H1 (cell line): Measurements from ENCODE around the gene TRIM50. TPM values are rescaled to one million over a fixed set of nuclear protein-coding genes. Genes with fewer than 3 reads are reported as not detected.

ENCODE experiments used
- CTCF ChIA-PET: fragments of 300-600 bp; sonication (Branson Sonifier 250); formaldehyde crosslinking; loops from one replicate; lab custom pipeline; 2021; ENCODE audit not compliant: partially characterized antibody; lab: Charles Lee
- POLR2A ChIA-PET: fragments of 300-600 bp; sonication (Branson Sonifier 250); formaldehyde crosslinking; loops from one replicate; lab custom pipeline; 2021; ENCODE audit warnings: inconsistent platforms; ENCODE audit not compliant: partially characterized antibody; lab: Charles Lee
- DNase-seq, 2 experiments: peaks; one replicate each; pipeline versions ENCODE4 v3.0.0 to v3.0.0-alpha.2; 2010 to 2022; ENCODE audit warnings: low spot score in 2 of 2, low read depth in 1 of 2, mixed read lengths in 1 of 2
- FAIRE-seq: peaks from 2 replicates; lab custom pipeline; 2011; peaks lifted over from hg19 to GRCh38; lab: Jason Lieb, UNC
- H2AFZ ChIP-seq: 2 replicates; pipeline ENCODE4 v1.8.1; 2012; ENCODE audit warnings: low read length, inconsistent platforms
- H2AK5ac ChIP-seq: 2 replicates; pipeline ENCODE4 v1.6.1; 2013; ENCODE audit warnings: low read depth, low read length
- H2BK120ac ChIP-seq: replicated peaks from 2 replicates; pipeline ENCODE3; 2013; ENCODE audit warnings: low read depth, low read length, inconsistent platforms
- H2BK12ac ChIP-seq: 2 replicates; pipeline ENCODE4 v1.6.1; 2013; ENCODE audit warnings: low read depth, low read length
- H2BK15ac ChIP-seq: 2 replicates; pipeline ENCODE4 v1.6.1; 2013; ENCODE audit warnings: low read length
- H2BK20ac ChIP-seq: 2 replicates; pipeline ENCODE4 v1.6.1; 2013; ENCODE audit warnings: low read length
- H2BK5ac ChIP-seq: 2 replicates; pipeline ENCODE4 v1.6.1; 2013; ENCODE audit warnings: low read depth, low read length
- H3K14ac ChIP-seq: 2 replicates; pipeline ENCODE4 v1.6.1; 2013; ENCODE audit warnings: inconsistent platforms; ENCODE audit not compliant: insufficient read length
- H3K18ac ChIP-seq: 2 replicates; pipeline ENCODE4 v1.6.1; 2013; ENCODE audit warnings: low read length; ENCODE audit errors: extremely low read depth
- H3K23ac ChIP-seq: 2 replicates; pipeline ENCODE4 v1.6.1; 2013; ENCODE audit warnings: inconsistent platforms; ENCODE audit not compliant: insufficient read length
- H3K23me2 ChIP-seq: 2 replicates; pipeline ENCODE4 v1.6.1; 2013; ENCODE audit warnings: low read depth, low read length
- H3K27ac ChIP-seq: 2 replicates; pipeline ENCODE4 v1.6.1; 2011; ENCODE audit warnings: low read depth, low read length, inconsistent platforms
- H3K27me3 ChIP-seq, 4 experiments: replicated peaks in 1 of 4; 1 replicate in 1 of 4; 2 replicates in 3 of 4; pipeline versions ENCODE4 v1.6.1 to v1.8.1; 2011 to 2013; ENCODE audit warnings: low read length in 3 of 4, mild to moderate bottlenecking in 3 of 4, inconsistent platforms in 2 of 4, mixed read lengths in 2 of 4, moderate library complexity in 1 of 4; ENCODE audit not compliant: control insufficient read depth in 3 of 4, insufficient read depth in 3 of 4; ENCODE audit errors: extremely low read depth in 1 of 4
- H3K36me3 ChIP-seq, 4 experiments: 2 replicates each; pipeline versions ENCODE4 v1.6.1 to v1.8.1; 2011 to 2013; ENCODE audit warnings: mild to moderate bottlenecking in 4 of 4, low read length in 3 of 4, moderate library complexity in 2 of 4, control low read depth in 1 of 4, inconsistent platforms in 1 of 4; ENCODE audit not compliant: insufficient read depth in 4 of 4, control insufficient read depth in 2 of 4
- H3K4ac ChIP-seq: replicated peaks from 2 replicates; pipeline ENCODE3; 2013; ENCODE audit warnings: low read length, low read depth, mixed read lengths, inconsistent platforms; ENCODE audit not compliant: insufficient read length
- H3K4me1 ChIP-seq, 4 experiments: replicated peaks in 1 of 4; 1 replicate in 1 of 4; 2 replicates in 3 of 4; pipeline versions ENCODE4 v1.6.1 to v1.8.1; 2011 to 2013; ENCODE audit warnings: low read length in 3 of 4, inconsistent platforms in 2 of 4, mixed read lengths in 1 of 4; ENCODE audit not compliant: insufficient read depth in 4 of 4, control insufficient read depth in 3 of 4
- H3K4me2 ChIP-seq, 2 experiments: 2 replicates each; pipeline versions ENCODE4 v1.6.1 to v1.8.1; 2011 to 2013; ENCODE audit warnings: low read depth in 2 of 2, low read length in 2 of 2, control low read depth in 1 of 2, inconsistent platforms in 1 of 2, mild to moderate bottlenecking in 1 of 2; ENCODE audit not compliant: insufficient read depth in 1 of 2
- H3K4me3 ChIP-seq, 4 experiments: fragments of 200-600, 300-600 bp in 1 of 4; sonication (generic), shearing (Covaris generic), sonication (Bioruptor Twin) in 1 of 4; 2 replicates each; pipeline versions ENCODE4 v1.5.1 to v1.8.1; 2011 to 2016; ENCODE audit warnings: low read length in 4 of 4, low read depth in 3 of 4, control low read depth in 2 of 4, inconsistent platforms in 2 of 4, mild to moderate bottlenecking in 2 of 4, mixed read lengths in 1 of 4, moderate library complexity in 1 of 4; ENCODE audit not compliant: insufficient read depth in 2 of 4; ENCODE audit errors: extremely low read depth in 1 of 4
- H3K56ac ChIP-seq: replicated peaks from 2 replicates; pipeline ENCODE3; 2013; ENCODE audit warnings: low read depth, mild to moderate bottlenecking, mixed read lengths, low read length, inconsistent platforms; ENCODE audit not compliant: insufficient read length
- H3K79me1 ChIP-seq: 2 replicates; pipeline ENCODE4 v1.6.1; 2013; ENCODE audit warnings: low read depth, low read length, control low read depth
- H3K79me2 ChIP-seq, 2 experiments: 2 replicates each; pipeline versions ENCODE4 v1.6.1 to v1.8.1; 2012 to 2013; ENCODE audit warnings: low read length in 2 of 2, mild to moderate bottlenecking in 2 of 2, inconsistent platforms in 1 of 2; ENCODE audit not compliant: insufficient read depth in 2 of 2, control insufficient read depth in 1 of 2
- H3K9ac ChIP-seq, 4 experiments: replicated peaks in 1 of 4; 1 replicate in 1 of 4; 2 replicates in 3 of 4; pipeline versions ENCODE4 v1.6.1 to v1.8.1; 2011 to 2013; ENCODE audit warnings: low read depth in 3 of 4, low read length in 3 of 4, control low read depth in 2 of 4, mild to moderate bottlenecking in 2 of 4, moderate library complexity in 2 of 4, inconsistent platforms in 1 of 4; ENCODE audit errors: extremely low read depth in 1 of 4
- H3K9me3 ChIP-seq, 2 experiments: 2 replicates each; pipeline versions ENCODE4 v1.6.1 to v1.8.1; 2012 to 2013; ENCODE audit warnings: mild to moderate bottlenecking in 2 of 2, moderate library complexity in 2 of 2, control low read depth in 1 of 2, inconsistent platforms in 1 of 2, low read depth in 1 of 2, low read length in 1 of 2, mixed read lengths in 1 of 2; ENCODE audit not compliant: insufficient read depth in 2 of 2
- H4K20me1 ChIP-seq, 2 experiments: replicated peaks in 1 of 2; 2 replicates each; pipeline versions ENCODE3 to v1.8.1; 2011 to 2013; ENCODE audit warnings: inconsistent platforms in 2 of 2, low read length in 2 of 2, mild to moderate bottlenecking in 1 of 2; ENCODE audit not compliant: insufficient read depth in 2 of 2, control insufficient read depth in 1 of 2
- H4K5ac ChIP-seq: 2 replicates; pipeline ENCODE4 v1.6.1; 2013; ENCODE audit warnings: low read length, low read depth, mixed read lengths, inconsistent platforms; ENCODE audit not compliant: insufficient read length
- H4K8ac ChIP-seq: 2 replicates; pipeline ENCODE4 v1.8.0; 2013; ENCODE audit warnings: mild to moderate bottlenecking, moderate library complexity, low read length, inconsistent platforms; ENCODE audit not compliant: insufficient read depth; ENCODE audit errors: extremely low read depth
- H4K91ac ChIP-seq: replicated peaks from 2 replicates; pipeline ENCODE3; 2013; ENCODE audit warnings: low read length, mixed read lengths, inconsistent platforms; ENCODE audit not compliant: insufficient read length
- BACH1 ChIP-seq: IDR thresholded peaks from 2 replicates; pipeline ENCODE4 v1.6.1; 2012; ENCODE audit warnings: low read length, improper control_type of control experiment
- CBX5 ChIP-seq: fragments of 300-800, 300-1000 bp; sonication (generic); IDR thresholded peaks from 2 replicates; pipeline ENCODE4 v1.7.1; 2016; ENCODE audit warnings: antibody characterized with exemption, low read length, low read depth
- CHD2 ChIP-seq: IDR thresholded peaks from 2 replicates; pipeline ENCODE4 v1.6.1; 2012; ENCODE audit warnings: low read length, improper control_type of control experiment
- HDAC2 ChIP-seq, 2 experiments: fragments of 300-600 bp in 1 of 2; sonication (generic) in 1 of 2; IDR thresholded peaks; 2 replicates each; pipeline ENCODE4 v1.6.1; 2011 to 2012; ENCODE audit warnings: low read depth in 2 of 2, low read length in 2 of 2, mild to moderate bottlenecking in 2 of 2, moderate library complexity in 2 of 2, borderline replicate concordance in 1 of 2, inconsistent platforms in 1 of 2
- KDM1A ChIP-seq: fragments of 200-600, 300-600 bp; sonication (generic); IDR thresholded peaks from 2 replicates; pipeline ENCODE4 v1.7.1; 2016; ENCODE audit warnings: mild to moderate bottlenecking, low read length, borderline replicate concordance
- KDM4A ChIP-seq: IDR thresholded peaks from one replicate; pipeline ENCODE4 v1.7.1; 2012; ENCODE audit warnings: low read depth, mild to moderate bottlenecking, moderate library complexity, low read length, inconsistent platforms; ENCODE audit not compliant: severe bottlenecking
- KDM5A ChIP-seq: fragments of 200-600 bp; IDR thresholded peaks from 2 replicates; pipeline ENCODE4 v1.7.1; 2012; ENCODE audit warnings: mild to moderate bottlenecking, low read length, inconsistent platforms, mixed read lengths
- NANOG ChIP-seq: IDR thresholded peaks from 2 replicates; pipeline ENCODE4 v1.6.1; 2011; ENCODE audit warnings: low read length, low read depth, mild to moderate bottlenecking, inconsistent platforms; ENCODE audit not compliant: insufficient read depth, poor library complexity, severe bottlenecking
- POU5F1 ChIP-seq: IDR thresholded peaks from 2 replicates; pipeline ENCODE4 v1.6.1; 2011; ENCODE audit warnings: low read depth, mild to moderate bottlenecking, low read length, moderate library complexity
- SIRT6 ChIP-seq: IDR thresholded peaks from one replicate; pipeline ENCODE4 v1.7.1; 2012; ENCODE audit warnings: low read length, inconsistent platforms
- TAF1 ChIP-seq: IDR thresholded peaks from 2 replicates; pipeline ENCODE4 v1.6.1; 2011; ENCODE audit warnings: mild to moderate bottlenecking, low read depth, low read length
- TAF7 ChIP-seq: optimal IDR thresholded peaks from 2 replicates; pipeline ENCODE3; 2011; ENCODE audit warnings: low read depth, mild to moderate bottlenecking, inconsistent platforms, low read length, moderate library complexity, borderline replicate concordance
- whole genome bisulfite sequencing, 2 experiments: shearing (Covaris generic) in 1 of 2; methylation state at CpG; one replicate each; pipeline versions ENCODE4 v1.1.6 to v1.1.7; 2013 to 2015; ENCODE audit warnings: low lambda C conversion rate in 2 of 2, mixed read lengths in 2 of 2, inconsistent platforms in 1 of 2, low coverage in 1 of 2, missing lambda C conversion rate in 1 of 2; ENCODE audit not compliant: insufficient replicate concordance in 2 of 2, insufficient coverage in 1 of 2, insufficient read length in 1 of 2; ENCODE audit errors: extremely low coverage in 1 of 2, missing lambda C conversion rate in 1 of 2; 5-methylcytosine and 5-hydroxymethylcytosine counted together
- polyA plus RNA-seq, 7 experiments: library from polyadenylated mRNA; depleted of rRNA in 3 of 7; stranded (reverse) in 5 of 7; unstranded in 2 of 7; fragments of >200 nt in 5 of 7; fragments of 200-250 nt in 2 of 7; gene quantifications; 1 replicate in 5 of 7; 2 replicates in 1 of 7; 4 replicates in 1 of 7; pipeline versions ENCODE4 v1.2.1 to v1.2.3, GENCODE V29; 2011 to 2013; ENCODE audit warnings: missing spikeins in 2 of 7, mixed read lengths in 2 of 7
- total RNA-seq: library from RNA; stranded (reverse); fragmentation: NEBNext Ultra II Directional; extraction: Animal tissue kit (Norgen Biotek cat#: 25700); gene quantifications from 2 replicates; pipeline ENCODE4 v1.2.1, GENCODE V29; 2021

The TRIM50 gene
- total and polyA plus RNA-seq, 2 of the 8 experiments (the other 6 are each of a cell fraction or from before 2014, with no cell fraction given) = 0.12 TPM; not detected in 1

DNA sequence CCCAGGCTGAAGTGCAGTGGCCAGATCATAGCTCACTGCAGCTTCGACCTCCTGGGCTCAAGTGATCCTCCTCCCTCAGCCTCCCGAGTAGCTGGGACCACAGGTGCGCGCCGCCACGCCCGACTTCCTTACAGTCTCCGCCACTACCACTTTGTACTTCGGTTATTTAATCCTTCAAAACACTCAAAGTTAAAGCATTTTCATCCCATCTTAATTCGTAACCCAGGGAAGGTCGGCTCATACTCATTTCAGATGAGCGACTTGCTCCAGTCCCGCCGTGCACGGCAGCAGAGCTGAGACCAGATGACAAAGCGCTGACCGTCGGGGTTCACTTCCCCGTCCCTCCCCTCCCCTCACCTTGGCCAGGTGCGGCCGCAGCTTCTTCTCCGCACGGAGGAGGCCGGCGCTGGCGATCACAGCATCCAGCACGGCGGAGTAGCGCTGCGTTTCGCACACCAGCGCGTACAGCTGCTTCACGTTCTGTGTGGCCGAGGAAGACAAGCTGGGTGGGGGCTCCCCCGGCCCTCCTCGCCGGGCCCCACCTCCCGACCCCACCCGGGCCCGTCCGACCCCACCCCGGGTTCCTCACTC, 19.7 kb downstream of the TRIM50 start:
- FAIRE-seq (no peak), DNase-seq (no peak)
- WGBS, 2 experiments = 14% methylated on average over 32 of the region's 43 CpGs; no CpG with 5 or more reads in 1 of the 2 experiments
- Histone ChIP-seq H4K8ac (peak overlapping the region; percentile 57; the same call in 1 of the 2 replicates), H3K9me3 (no peaks in the 10 kb centered on the region), H3K56ac (no peak overlapping the region), H3K79me2 (peaks cover 3 to 21% of the 10 kb centered on the region in 2 experiments; a peak in 3 of 4 replicates), H4K5ac (peak overlapping the region; percentile 62), H3K4me2 (peak overlapping the region; percentile 69 to 71), H3K27ac (no peak overlapping the region), H3K4me3 (peak overlapping the region; percentile 59 to 81 (median 72)), H2BK5ac (0 out of 2 replicates have a peak overlapping the region, but pooled peaks have one; percentile 75), H2BK20ac (no peak overlapping the region), H3K4ac (no peak overlapping the region), H3K79me1 (peaks cover 2% of the 10 kb centered on the region; the same call in 1 of the 2 replicates), H2AFZ (no peak overlapping the region), H3K14ac (no peak overlapping the region), H2BK120ac (no peak overlapping the region), H4K91ac (no peak overlapping the region), H4K20me1 (peaks cover 0 to 2% of the 10 kb centered on the region in 2 experiments), H2AK5ac (no peak overlapping the region), H3K27me3 (no peaks in the 10 kb centered on the region; a peak in 1 of 7 replicates), H2BK15ac (no peak overlapping the region), H3K4me1 (no peaks in the 10 kb centered on the region; a peak in 2 of 7 replicates), H3K36me3 (peaks cover 4 to 30% (median 18%) of the 10 kb centered on the region in 4 experiments; a peak in 7 of 8 replicates), H3K23me2 (peaks cover 7% of the 10 kb centered on the region; the same call in 1 of the 2 replicates), H3K9ac (peak overlapping the region in 3 of 4 experiments; percentile 59 to 63 (median 60); a peak in 5 of 7 replicates), H2BK12ac (no peak overlapping the region), H3K23ac (no peak overlapping the region), H3K18ac (no peak overlapping the region; the same call in none of the 2 replicates)
- CTCF ChIA-PET = interaction anchor here (1.0 to 1.9 kb wide), 3 partner anchors 32 to 144 kb away, joined by 3 to 4 read pairs (median 3); no protein-coding TSS in a partner anchor
- POLR2A ChIA-PET = interaction anchor here (0.9 to 1.6 kb wide), 4 partner anchors 22 to 173 kb away, joined by 3 to 4 read pairs (median 3); no protein-coding TSS in a partner anchor
- TF ChIP-seq CBX5 = no peak
- TF ChIP-seq TAF7 = no peak
- no peak for TF ChIP-seq POU5F1
- no peak for TF ChIP-seq SIRT6
- peak; percentile 42 for TF ChIP-seq KDM4A
- no peak for TF ChIP-seq KDM5A
- TF ChIP-seq CHD2 = no peak
- no peak for TF ChIP-seq TAF1
- TF ChIP-seq KDM1A = peak; percentile 25; the same call in 1 of the 2 replicates
- no peak for TF ChIP-seq BACH1
- no peak for TF ChIP-seq NANOG
- 0 out of 4 replicates have a peak, but pooled peaks of 1 of the 2 experiments have one; percentile 21 for TF ChIP-seq HDAC2 (IDR thresholded peaks at IDR 0.05; ENCODE audit: borderline replicate concordance in 1 of 2, low read depth in 2 of 2, low read length in 2 of 2)
